A549 (cell line): ENCODE results near the gene TPM2. TPM values are rescaled to one million over a fixed set of nuclear protein-coding genes. Genes with fewer than 3 reads are reported as not detected.
A peak's percentile ranks its signal among the peaks of the same experiment; 100 is the strongest.

Experiments used
- ATAC-seq, 2 experiments: fragments of 200-7000 bp in 1 of 2; fragments of >200 bp in 1 of 2; cut with Nextera tagmentation in 1 of 2; cut with Tn5 transposase in 1 of 2; 3 replicates each; pipeline versions ENCODE4 v1.8.0 to v1.9.1; 2018 to 2020; ENCODE audit warnings: mild to moderate bottlenecking in 1 of 2, moderate library complexity in 1 of 2
- CTCF ChIA-PET: fragments of 300-600 bp; sonication (Branson Sonifier 250); formaldehyde crosslinking; extraction: SDS; loops from one replicate; lab custom pipeline; 2021; ENCODE audit warnings: antibody characterized with exemption, inconsistent platforms; lab: Yijun Ruan, JAX
- POLR2A ChIA-PET: fragments of 350-600 bp; formaldehyde crosslinking; extraction: SDS; loops from one replicate; lab custom pipeline; 2021; ENCODE audit warnings: antibody characterized with exemption, inconsistent platforms; lab: Yijun Ruan, JAX
- DNase-seq, 2 experiments: peaks; one replicate each; pipeline versions ENCODE4 v3.0.0 to v3.0.0-alpha.2; 2011 to 2016; ENCODE audit warnings: low read depth in 1 of 2, low spot score in 1 of 2
- FAIRE-seq: peaks from 2 replicates; lab custom pipeline; 2011; peaks lifted over from hg19 to GRCh38; lab: Jason Lieb, UNC
- H3K27ac ChIP-seq, 2 experiments: fragments of >200 bp; sonication (Bioruptor Twin); formaldehyde crosslinking; 3 replicates each; pipeline ENCODE4 v1.5.1; 2016 to 2017
- H3K4me1 ChIP-seq: fragments of >200 bp; sonication (Bioruptor Twin); formaldehyde crosslinking; 3 replicates; pipeline ENCODE4 v1.6.1; 2016
- H3K4me2 ChIP-seq: fragments of >200 bp; sonication (Bioruptor Twin); formaldehyde crosslinking; 3 replicates; pipeline ENCODE4 v1.6.1; 2016
- H3K4me3 ChIP-seq: fragments of >200 bp; sonication (Bioruptor Twin); formaldehyde crosslinking; 3 replicates; pipeline ENCODE4 v1.5.1; 2016
- H3K9me3 ChIP-seq: fragments of >200 bp; sonication (Bioruptor Twin); formaldehyde crosslinking; 3 replicates; pipeline ENCODE4 v1.6.1; 2016
- CBX2 ChIP-seq: fragments of 200-600 bp; sonication (generic); IDR thresholded peaks from 2 replicates; pipeline ENCODE4 v1.6.1; 2016; ENCODE audit warnings: low read depth, mild to moderate bottlenecking, borderline replicate concordance
- CBX8 ChIP-seq: fragments of 200-600 bp; sonication (generic); IDR thresholded peaks from 2 replicates; pipeline ENCODE4 v1.6.1; 2016
- CEBPB ChIP-seq, 2 experiments: fragments of >200 bp in 1 of 2; sonication (Bioruptor Twin) in 1 of 2; formaldehyde crosslinking in 1 of 2; IDR thresholded peaks; 2 replicates each; pipeline ENCODE4 v1.6.1; 2012 to 2016
- FOSB ChIP-seq: fragments of 250-450 bp; sonication (Bioruptor Pico); IDR thresholded peaks from 2 replicates; pipeline ENCODE4 v1.5.0; 2020; ENCODE audit warnings: mild to moderate bottlenecking, moderate library complexity
- HOXA7 ChIP-seq: fragments of 250-450 bp; sonication (Bioruptor Pico); IDR thresholded peaks from 2 replicates; pipeline ENCODE4 v1.5.0; 2020; ENCODE audit warnings: mild to moderate bottlenecking, moderate library complexity
- HOXB5 ChIP-seq: fragments of 250-450 bp; sonication (Bioruptor Pico); IDR thresholded peaks from 2 replicates; pipeline ENCODE4 v1.5.0; 2020; ENCODE audit warnings: mild to moderate bottlenecking, moderate library complexity
- JUNB ChIP-seq: fragments of >200 bp; sonication (Bioruptor Twin); formaldehyde crosslinking; IDR thresholded peaks from 2 replicates; pipeline ENCODE4 v1.6.1; 2016
- MAZ ChIP-seq: fragments of 150-350 bp; IDR thresholded peaks from 2 replicates; pipeline ENCODE4 v1.6.1; 2014; ENCODE audit warnings: antibody characterized with exemption, low read depth, low read length, borderline replicate concordance
- PHF8 ChIP-seq: fragments of 200-600 bp; sonication (generic); IDR thresholded peaks from 2 replicates; pipeline ENCODE4 v1.6.1; 2016; ENCODE audit warnings: low read depth, mild to moderate bottlenecking, antibody characterized with exemption, moderate library complexity, borderline replicate concordance
- RAD21 ChIP-seq, 2 experiments: fragments of >200 bp in 1 of 2; sonication (Bioruptor Twin) in 1 of 2; formaldehyde crosslinking in 1 of 2; IDR thresholded peaks in 1 of 2; conservative IDR thresholded peaks in 1 of 2; 2 replicates in 1 of 2; 3 replicates in 1 of 2; pipeline ENCODE4 v1.6.1; 2012 to 2018; ENCODE audit warnings: inconsistent platforms in 1 of 2
- RARB ChIP-seq: fragments of 250-450 bp; sonication (Bioruptor Pico); IDR thresholded peaks from 2 replicates; pipeline ENCODE4 v1.8.0; 2021; ENCODE audit warnings: mild to moderate bottlenecking, moderate library complexity
- SMC3 ChIP-seq: fragments of >200 bp; sonication (Bioruptor Twin); formaldehyde crosslinking; IDR thresholded peaks from 3 replicates; pipeline ENCODE4 v1.6.1; 2018; ENCODE audit warnings: inconsistent platforms
- TFCP2L1 ChIP-seq: fragments of 250-450 bp; sonication (Bioruptor Pico); IDR thresholded peaks from 2 replicates; pipeline ENCODE4 v1.5.0; 2021; ENCODE audit warnings: mild to moderate bottlenecking
- WGBS: methylation state at CpG from one replicate; pipeline ENCODE4 v1.1.6; 2017; ENCODE audit errors: missing lambda C conversion rate; 5-methylcytosine and 5-hydroxymethylcytosine counted together
- polyA plus RNA-seq, 4 experiments: library from polyadenylated mRNA; depleted of rRNA in 3 of 4; stranded (reverse); fragments of >200 nt; fragmentation: RNase III in 1 of 4; extraction: RNeasy Plus Mini Kit Qiagen cat#74134 plus additional on column Dnase treatment in 1 of 4; gene quantifications; 2 replicates in 3 of 4; 3 replicates in 1 of 4; pipeline ENCODE4 v1.2.3, GENCODE V29; 2011 to 2017
- TF ChIP-seq, protein P1 (sequence below): IDR thresholded peaks from 2 replicates; pipeline ENCODE4 v1.6.1; 2012
- TF ChIP-seq, protein P2 (sequence below): fragments of >200 bp; sonication (Bioruptor Twin); formaldehyde crosslinking; IDR thresholded peaks from 3 replicates; pipeline ENCODE4 v1.5.1; 2016
- TF ChIP-seq, protein P3 (sequence below): fragments of >200 bp; sonication (Bioruptor Twin); formaldehyde crosslinking; IDR thresholded peaks from 2 replicates; pipeline ENCODE4 v1.6.1; 2016
- TF ChIP-seq, protein P4 (sequence below): IDR thresholded peaks from 2 replicates; pipeline ENCODE4 v1.6.1; 2012
- TF ChIP-seq, protein P5 (sequence below): fragments of >200 bp; sonication (Bioruptor Twin); formaldehyde crosslinking; IDR thresholded peaks from 3 replicates; pipeline ENCODE4 v1.6.1; 2016
- TF ChIP-seq, protein P6 (sequence below): IDR thresholded peaks from 2 replicates; pipeline ENCODE4 v1.6.1; 2012; ENCODE audit warnings: low read depth, borderline replicate concordance

Gene TPM2
- polyA plus RNA-seq, 2 of the 4 experiments (the other 2 are of a cell fraction) = 281 to 956 TPM

DNA sequence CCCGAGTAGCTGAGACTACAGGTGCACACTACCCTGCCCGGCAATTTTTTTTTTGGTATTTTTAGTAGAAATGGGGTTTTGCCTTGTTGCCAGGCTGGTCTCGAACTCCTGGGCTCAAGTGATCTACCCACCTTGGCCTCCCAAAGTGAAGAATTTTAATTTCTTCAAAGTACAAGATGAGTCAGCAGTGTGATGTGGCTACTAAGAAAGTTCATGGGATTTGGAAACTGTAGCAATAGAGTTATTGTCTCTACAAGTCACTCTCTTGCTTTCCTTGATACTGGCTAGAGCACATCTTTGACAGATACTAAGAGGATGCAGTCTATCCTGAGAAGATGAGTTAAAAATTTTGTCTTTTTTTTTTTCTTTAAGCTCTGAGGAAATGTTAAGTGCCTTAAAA lies 44.4 kb upstream of the TPM2 start:
- POLR2A ChIA-PET = interaction anchor here (0.9 to 1.8 kb wide), 3 partner anchors 14 to 76 kb away, joined by 3 to 8 read pairs (median 5); partner anchors contain the start of genes CCDC107, GBA2, RGP1 and RMRP
- FAIRE-seq (no peak), DNase-seq (no peak)
- 96% methylated on average over 3 of the region's 3 CpGs for WGBS
- Histone ChIP-seq H3K4me2 (peak overlapping the region; percentile 76), H3K27ac (peak overlapping the region in 1 of 2 experiments; percentile 95; a peak in 3 of 6 replicates)
- CTCF ChIA-PET = interaction anchor here (0.7 to 19.8 kb wide), 10 partner anchors 12 to 741 kb away, joined by 3 to 243 read pairs (median 8); partner anchors contain the start of genes ARHGEF39, CCDC107, GBA2 and MSMP
- TF ChIP-seq CBX8 (no peak), JUNB (no peak), CBX2 (no peak)
- TF ChIP-seq, all 56 proteins: peak for 0
- Histone ChIP-seq H3K4me1 (peaks cover 34% of the 10 kb centered on the region), H3K4me3 (no peak overlapping the region; the same call in 2 of the 3 replicates), H3K9me3 (no peaks in the 10 kb centered on the region)
- no peak for ATAC-seq

DNA sequence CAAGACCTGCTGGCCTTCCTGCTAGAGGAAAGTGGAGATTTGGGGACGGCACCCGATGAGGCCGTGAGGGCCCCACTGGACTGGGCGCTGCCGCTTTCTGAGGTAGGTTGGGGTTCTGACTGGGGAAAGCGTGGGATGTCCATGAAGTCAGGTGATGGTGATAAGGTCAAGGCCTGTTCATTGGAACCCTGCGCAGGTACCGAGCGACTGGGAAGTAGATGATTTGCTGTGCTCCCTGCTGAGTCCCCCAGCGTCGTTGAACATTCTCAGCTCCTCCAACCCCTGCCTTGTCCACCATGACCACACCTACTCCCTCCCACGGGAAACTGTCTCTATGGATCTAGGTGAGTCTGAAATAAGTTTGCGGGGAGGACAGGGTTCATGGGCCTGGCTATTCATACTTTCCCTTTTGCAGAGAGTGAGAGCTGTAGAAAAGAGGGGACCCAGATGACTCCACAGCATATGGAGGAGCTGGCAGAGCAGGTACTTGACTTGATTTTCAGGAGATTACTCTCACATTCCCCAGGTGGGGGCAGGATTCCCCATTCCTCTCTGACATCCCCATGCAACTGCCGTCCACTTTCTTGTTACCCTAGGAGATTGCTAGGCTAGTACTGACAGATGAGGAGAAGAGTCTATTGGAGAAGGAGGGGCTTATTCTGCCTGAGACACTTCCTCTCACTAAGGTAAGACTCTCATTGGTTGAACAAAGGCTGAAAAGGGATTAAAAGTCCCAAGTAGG lies 43.2 kb upstream of the TPM2 start:
- 5% methylated on average over 13 of the region's 14 CpGs for WGBS
- FAIRE-seq (no peak), DNase-seq (peak; percentile 78 to 79)
- H3K27ac ChIP-seq = peak overlapping the region; percentile 95 to 96
- TF ChIP-seq RARB (0 out of 2 replicates have a peak, but pooled peaks have one; percentile 58), TFCP2L1 (CRISPR knock-in tag) (0 out of 2 replicates have a peak, but pooled peaks have one; percentile 43), RAD21 (conservative IDR thresholded peaks at IDR 0.05 in 1 of 2, IDR thresholded peaks at IDR 0.05 in 1 of 2) (peak in 1 of 2 experiments; percentile 21; a peak in 1 of 5 replicates), MAZ (peak; percentile 68; the same call in 1 of the 2 replicates)
- TF ChIP-seq, protein P1, sequence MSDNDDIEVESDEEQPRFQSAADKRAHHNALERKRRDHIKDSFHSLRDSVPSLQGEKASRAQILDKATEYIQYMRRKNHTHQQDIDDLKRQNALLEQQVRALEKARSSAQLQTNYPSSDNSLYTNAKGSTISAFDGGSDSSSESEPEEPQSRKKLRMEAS = no peak
- TF ChIP-seq, protein P2, sequence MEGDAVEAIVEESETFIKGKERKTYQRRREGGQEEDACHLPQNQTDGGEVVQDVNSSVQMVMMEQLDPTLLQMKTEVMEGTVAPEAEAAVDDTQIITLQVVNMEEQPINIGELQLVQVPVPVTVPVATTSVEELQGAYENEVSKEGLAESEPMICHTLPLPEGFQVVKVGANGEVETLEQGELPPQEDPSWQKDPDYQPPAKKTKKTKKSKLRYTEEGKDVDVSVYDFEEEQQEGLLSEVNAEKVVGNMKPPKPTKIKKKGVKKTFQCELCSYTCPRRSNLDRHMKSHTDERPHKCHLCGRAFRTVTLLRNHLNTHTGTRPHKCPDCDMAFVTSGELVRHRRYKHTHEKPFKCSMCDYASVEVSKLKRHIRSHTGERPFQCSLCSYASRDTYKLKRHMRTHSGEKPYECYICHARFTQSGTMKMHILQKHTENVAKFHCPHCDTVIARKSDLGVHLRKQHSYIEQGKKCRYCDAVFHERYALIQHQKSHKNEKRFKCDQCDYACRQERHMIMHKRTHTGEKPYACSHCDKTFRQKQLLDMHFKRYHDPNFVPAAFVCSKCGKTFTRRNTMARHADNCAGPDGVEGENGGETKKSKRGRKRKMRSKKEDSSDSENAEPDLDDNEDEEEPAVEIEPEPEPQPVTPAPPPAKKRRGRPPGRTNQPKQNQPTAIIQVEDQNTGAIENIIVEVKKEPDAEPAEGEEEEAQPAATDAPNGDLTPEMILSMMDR = peak; percentile 36; the same call in 1 of the 3 replicates
- TF ChIP-seq, protein P3, sequence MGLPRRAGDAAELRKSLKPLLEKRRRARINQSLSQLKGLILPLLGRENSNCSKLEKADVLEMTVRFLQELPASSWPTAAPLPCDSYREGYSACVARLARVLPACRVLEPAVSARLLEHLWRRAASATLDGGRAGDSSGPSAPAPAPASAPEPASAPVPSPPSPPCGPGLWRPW = no peak
- TF ChIP-seq, all 56 proteins: peak for 5
- POLR2A ChIA-PET = interaction anchor here (0.7 to 3.6 kb wide), 19 partner anchors 9 to 653 kb away, joined by 3 to 41 read pairs (median 5); partner anchors contain the start of genes ARHGEF39, CA9, CCDC107 and FANCG
- peak; percentile 20 to 32 for ATAC-seq
- Histone ChIP-seq H3K4me3 (peak overlapping the region; percentile 87), H3K9me3 (no peaks in the 10 kb centered on the region), H3K4me2 (peak overlapping the region; percentile 76), H3K4me1 (peaks cover 45% of the 10 kb centered on the region)
- CTCF ChIA-PET = interaction anchor here (0.6 to 31.4 kb wide), 14 partner anchors 11 to 680 kb away, joined by 3 to 758 read pairs (median 14); partner anchors contain the start of genes ARHGEF39, CCDC107, GBA2 and MSMP

DNA sequence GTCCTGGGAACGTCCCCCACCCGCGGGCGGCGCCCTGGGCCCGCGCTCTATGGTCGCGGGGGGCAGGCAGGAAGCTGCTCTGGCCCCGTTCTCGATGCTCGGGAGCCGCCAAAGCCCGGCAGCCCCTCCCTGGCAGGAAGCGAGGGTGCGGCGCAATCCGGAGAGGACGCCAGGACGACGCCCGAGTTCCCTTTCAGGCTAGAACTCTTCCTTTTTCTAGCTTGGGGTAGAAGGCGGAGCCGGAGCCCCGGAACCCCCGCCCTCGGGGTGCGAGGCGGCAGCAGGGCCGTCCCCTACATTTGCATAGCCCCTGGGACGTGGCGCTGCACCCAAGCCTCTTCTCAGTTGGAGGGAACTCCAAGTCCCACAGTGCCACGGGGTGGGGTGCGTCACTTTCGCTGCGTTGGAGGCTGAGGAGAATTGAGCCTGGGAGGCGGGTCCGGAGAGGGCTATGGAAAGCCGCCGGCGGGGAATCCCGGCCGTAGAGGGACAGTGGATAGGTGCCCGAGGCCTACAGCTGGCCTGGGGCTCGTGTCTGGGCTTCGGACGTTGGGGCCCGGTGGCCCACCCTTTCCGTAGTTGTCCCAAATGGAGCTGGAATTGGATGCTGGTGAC lies 42.6 kb upstream of the TPM2 start, which contains the start of the genes CREB3 and TLN1:
TSS of gene CREB3 (plus strand) at position 482 of the 615 bp plus-strand sequence. CDS start at position 589, 107 bp downstream.
TSS of gene TLN1 (minus strand) at position 11 of the 615 bp plus-strand sequence. CDS start 6,501 bp downstream, outside the sequence.
- peaks cover 52% of the 10 kb centered on the region for H3K4me1 ChIP-seq
- TF ChIP-seq CEBPB (IDR thresholded peaks at IDR 0.05) (peak in 1 of 2 experiments; percentile 21; a peak in 1 of 4 replicates), FOSB (CRISPR knock-in tag) (no peak), HOXB5 (CRISPR knock-in tag) (0 out of 2 replicates have a peak, but pooled peaks have one; percentile 53), PHF8 (0 out of 2 replicates have a peak, but pooled peaks have one; percentile 30), SMC3 (peak; percentile 38; the same call in 1 of the 3 replicates), CBX8 (no peak), HOXA7 (CRISPR knock-in tag) (no peak)
- TF ChIP-seq, protein P2 = peak; percentile 40
- TF ChIP-seq, protein P4, sequence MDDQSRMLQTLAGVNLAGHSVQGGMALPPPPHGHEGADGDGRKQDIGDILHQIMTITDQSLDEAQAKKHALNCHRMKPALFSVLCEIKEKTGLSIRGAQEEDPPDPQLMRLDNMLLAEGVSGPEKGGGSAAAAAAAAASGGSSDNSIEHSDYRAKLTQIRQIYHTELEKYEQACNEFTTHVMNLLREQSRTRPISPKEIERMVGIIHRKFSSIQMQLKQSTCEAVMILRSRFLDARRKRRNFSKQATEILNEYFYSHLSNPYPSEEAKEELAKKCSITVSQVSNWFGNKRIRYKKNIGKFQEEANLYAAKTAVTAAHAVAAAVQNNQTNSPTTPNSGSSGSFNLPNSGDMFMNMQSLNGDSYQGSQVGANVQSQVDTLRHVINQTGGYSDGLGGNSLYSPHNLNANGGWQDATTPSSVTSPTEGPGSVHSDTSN = peak; percentile 46; the same call in 1 of the 2 replicates
- TF ChIP-seq, protein P1 = peak; percentile 83
- TF ChIP-seq, protein P5, sequence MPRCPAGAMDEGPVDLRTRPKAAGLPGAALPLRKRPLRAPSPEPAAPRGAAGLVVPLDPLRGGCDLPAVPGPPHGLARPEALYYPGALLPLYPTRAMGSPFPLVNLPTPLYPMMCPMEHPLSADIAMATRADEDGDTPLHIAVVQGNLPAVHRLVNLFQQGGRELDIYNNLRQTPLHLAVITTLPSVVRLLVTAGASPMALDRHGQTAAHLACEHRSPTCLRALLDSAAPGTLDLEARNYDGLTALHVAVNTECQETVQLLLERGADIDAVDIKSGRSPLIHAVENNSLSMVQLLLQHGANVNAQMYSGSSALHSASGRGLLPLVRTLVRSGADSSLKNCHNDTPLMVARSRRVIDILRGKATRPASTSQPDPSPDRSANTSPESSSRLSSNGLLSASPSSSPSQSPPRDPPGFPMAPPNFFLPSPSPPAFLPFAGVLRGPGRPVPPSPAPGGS = peak; percentile 92; the same call in 2 of the 3 replicates
- TF ChIP-seq, protein P6, sequence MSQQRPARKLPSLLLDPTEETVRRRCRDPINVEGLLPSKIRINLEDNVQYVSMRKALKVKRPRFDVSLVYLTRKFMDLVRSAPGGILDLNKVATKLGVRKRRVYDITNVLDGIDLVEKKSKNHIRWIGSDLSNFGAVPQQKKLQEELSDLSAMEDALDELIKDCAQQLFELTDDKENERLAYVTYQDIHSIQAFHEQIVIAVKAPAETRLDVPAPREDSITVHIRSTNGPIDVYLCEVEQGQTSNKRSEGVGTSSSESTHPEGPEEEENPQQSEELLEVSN = peak; percentile 36; the same call in 1 of the 2 replicates

More for the DNA sequence above, 42.6 kb upstream of the TPM2 start, which contains the start of the genes CREB3 and TLN1:
- peak; percentile 98 to 99 for DNase-seq
- Histone ChIP-seq H3K4me3 (peak within 1 kb of the TSS; percentile 87), H3K4me2 (peak within 1 kb of the TSS; percentile 76), H3K9me3 (no peaks in the 10 kb centered on the region), H3K27ac (peak within 1 kb of the TSS; percentile 95 to 96)
- peak; percentile 82 to 93 for ATAC-seq
- CTCF ChIA-PET = interaction anchor here (0.6 to 31.4 kb wide), 17 partner anchors 11 to 681 kb away, joined by 3 to 758 read pairs (median 5); partner anchors contain the start of genes ARHGEF39, ATOSB, CCDC107 and GBA2
- peak; percentile 49 for FAIRE-seq
- POLR2A ChIA-PET = interaction anchor here (0.5 to 3.6 kb wide), 25 partner anchors 10 to 652 kb away, joined by 3 to 41 read pairs (median 5); partner anchors contain the start of genes ARHGEF39, CA9, CCDC107 and FANCG
- WGBS = 4% methylated on average over 14 of the region's 49 CpGs
